Measurements from ENCODE around the gene CDC42BPG. TPM values are rescaled to one million over a fixed set of nuclear protein-coding genes. Genes with fewer than 3 reads are reported as not detected.

CDC42BPG gene
- polyA plus RNA-seq, 4 donors = 8.3 to 36.5 (median 19.5) TPM

DNA sequence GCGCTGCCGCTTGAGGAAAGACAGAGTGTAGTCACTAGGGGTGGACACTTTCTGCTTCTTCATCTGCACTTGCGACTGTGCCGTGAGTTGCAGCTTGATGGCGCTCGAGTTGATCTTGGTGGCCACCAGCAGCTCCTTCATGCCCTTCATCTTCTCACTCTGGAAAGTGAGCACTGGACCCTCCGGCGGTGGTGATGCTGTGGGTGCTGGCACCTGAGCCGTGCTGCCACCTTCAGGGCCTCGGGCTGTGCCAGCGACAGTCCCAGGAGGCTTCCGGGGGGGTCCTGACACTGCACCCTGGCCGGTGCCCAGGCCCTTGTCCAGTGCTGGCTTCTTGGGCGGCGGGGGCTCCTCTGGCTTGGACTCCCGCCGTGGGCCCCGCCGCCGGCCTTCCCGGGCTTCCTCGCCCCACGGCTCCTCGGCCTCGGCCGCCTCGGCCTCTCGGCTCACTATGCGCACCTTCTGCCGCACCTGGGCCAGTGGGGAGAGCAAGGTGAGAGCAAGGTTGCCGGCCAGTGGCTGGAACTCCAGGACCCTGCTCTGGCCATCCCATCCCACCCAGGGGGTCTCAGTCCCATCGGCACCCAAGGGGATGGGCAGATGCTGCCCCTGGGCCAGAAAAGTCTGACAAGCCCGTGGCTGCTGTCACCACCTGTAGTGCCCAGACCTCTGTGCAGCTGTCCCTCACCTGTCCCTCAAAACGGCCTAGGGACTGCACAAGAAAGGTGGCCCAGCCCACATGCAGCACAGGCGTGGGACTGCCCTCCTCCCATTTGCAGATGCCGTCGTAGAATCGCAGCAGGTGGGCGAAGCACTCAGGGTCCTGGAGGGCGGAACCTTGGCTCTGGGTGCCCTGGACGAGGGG is 39.9 kb downstream of the CDC42BPG start:
- Histone ChIP-seq H3K36me3 (ENCODE audit: control insufficient read depth in 3 of 3, insufficient read depth in 2 of 3, low read depth in 1 of 3, low read length in 3 of 3) (peaks cover 0 to 59% (median 0%) of the 10 kb centered on the region in 3 donors), H3K4me1 (ENCODE audit: control insufficient read depth in 3 of 3, insufficient read depth in 2 of 3, low read depth in 1 of 3, low read length in 2 of 3) (peaks cover 1 to 26% (median 4%) of the 10 kb centered on the region in 3 donors), H3K27ac (ENCODE audit: low read depth in 1 of 3, low read length in 2 of 3) (peak overlapping the region in 1 of 3 donors; percentile 89), H3K27me3 (ENCODE audit: control insufficient read depth in 3 of 3, insufficient read depth in 3 of 3, low read length in 3 of 3) (no peaks in the 10 kb centered on the region), H3K4me3 (ENCODE audit: low read depth in 1 of 3, low read length in 3 of 3) (no peak overlapping the region), H3K9me3 (ENCODE audit: control insufficient read depth in 2 of 2, insufficient read depth in 1 of 2, low read depth in 1 of 2, low read length in 1 of 2) (no peaks in the 10 kb centered on the region)
- WGBS, 3 donors = 91 to 94% (median 94%) methylated on average over 35 to 41 of the region's 41 CpGs
- DNase-seq (no peak), FAIRE-seq (no peak)

DNA sequence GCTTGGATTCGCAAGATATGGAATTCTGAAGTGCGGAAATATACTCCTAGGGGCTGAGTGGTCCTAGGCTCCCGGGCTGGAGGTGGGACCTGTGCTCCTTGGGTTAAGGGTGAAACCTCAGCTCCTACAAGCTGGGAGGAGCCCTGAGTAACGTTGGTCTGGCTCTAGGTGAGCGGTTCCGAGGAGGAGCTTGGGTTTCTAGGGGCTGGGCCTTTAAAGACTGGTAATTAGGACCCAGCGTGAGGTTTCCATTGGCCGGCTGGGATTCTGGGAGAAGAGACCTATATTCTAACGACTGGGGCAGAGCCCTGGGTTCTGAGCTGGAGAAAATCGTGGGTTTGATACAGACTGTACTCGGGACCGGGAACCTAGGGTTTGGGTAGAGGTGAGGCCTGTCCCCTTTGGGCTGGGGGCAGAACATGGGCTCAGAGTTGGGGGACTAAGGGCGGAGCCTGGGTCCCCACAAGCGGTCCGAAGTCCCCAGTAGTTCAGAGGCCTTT is 40.6 kb downstream of the CDC42BPG start:
- H3K27ac ChIP-seq (ENCODE audit: low read depth in 1 of 3, low read length in 2 of 3) = peak overlapping the region; percentile 27 to 89 (median 83)
- FAIRE-seq (no peak), DNase-seq (no peak)
- H3K4me1 ChIP-seq (ENCODE audit: control insufficient read depth in 3 of 3, insufficient read depth in 2 of 3, low read depth in 1 of 3, low read length in 2 of 3) = peaks cover 0 to 21% (median 4%) of the 10 kb centered on the region in 3 donors
- no peaks in the 10 kb centered on the region for H3K9me3 ChIP-seq (ENCODE audit: control insufficient read depth in 2 of 2, insufficient read depth in 1 of 2, low read depth in 1 of 2, low read length in 1 of 2)
- H3K27me3 ChIP-seq (ENCODE audit: control insufficient read depth in 3 of 3, insufficient read depth in 3 of 3, low read length in 3 of 3) = no peaks in the 10 kb centered on the region
- H3K4me3 ChIP-seq (ENCODE audit: low read depth in 1 of 3, low read length in 3 of 3) = peak overlapping the region in 2 of 3 donors; percentile 66 to 67
- peaks cover 0 to 66% (median 0%) of the 10 kb centered on the region in 3 donors for H3K36me3 ChIP-seq (ENCODE audit: control insufficient read depth in 3 of 3, insufficient read depth in 2 of 3, low read depth in 1 of 3, low read length in 3 of 3)
- 39 to 42% (median 40%) methylated on average over 15 of the region's 15 CpGs for WGBS, 3 donors

DNA sequence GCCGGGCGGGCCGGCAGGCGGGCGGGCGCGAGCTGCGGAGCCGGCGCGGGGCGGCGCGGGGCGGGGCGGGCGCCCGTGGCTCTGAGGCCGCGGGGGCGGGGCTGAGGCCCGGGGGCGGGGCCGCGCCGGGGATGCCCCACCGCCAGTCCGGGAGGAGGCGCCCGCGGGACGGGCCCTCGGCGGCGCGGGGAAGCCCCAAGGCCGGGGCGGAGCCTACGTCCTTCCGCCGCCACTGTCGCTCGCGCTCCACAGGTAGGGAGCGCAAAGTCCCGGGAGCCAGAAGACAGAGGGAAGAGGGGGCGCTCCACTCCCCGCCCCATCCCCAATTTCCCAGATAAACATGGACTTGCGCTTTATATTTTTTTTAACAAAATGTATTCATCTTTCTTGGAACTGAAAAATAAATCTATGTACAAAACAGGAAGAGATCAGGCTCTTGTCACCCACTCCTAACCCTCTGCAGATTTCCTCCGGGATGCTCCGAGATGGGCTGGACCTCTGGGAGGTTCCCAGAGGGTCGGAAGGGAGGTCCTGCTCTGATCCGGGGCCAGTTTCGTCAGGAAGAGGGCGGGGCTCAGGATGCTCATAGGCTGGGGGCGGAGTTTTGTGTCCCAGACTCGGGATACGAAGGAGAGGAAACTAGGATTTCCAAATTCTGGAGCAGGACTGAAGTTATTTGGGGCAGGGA is 41.2 kb downstream of the CDC42BPG start, which contains the start of gene MAP4K2:
Gene MAP4K2 (minus strand): TSS at position 57 of the 688 bp plus-strand sequence. CDS start 65 bp downstream, outside the sequence.
- 0 to 1% (median 0%) methylated on average over 31 to 58 of the region's 58 CpGs for WGBS, 3 donors

DNA sequence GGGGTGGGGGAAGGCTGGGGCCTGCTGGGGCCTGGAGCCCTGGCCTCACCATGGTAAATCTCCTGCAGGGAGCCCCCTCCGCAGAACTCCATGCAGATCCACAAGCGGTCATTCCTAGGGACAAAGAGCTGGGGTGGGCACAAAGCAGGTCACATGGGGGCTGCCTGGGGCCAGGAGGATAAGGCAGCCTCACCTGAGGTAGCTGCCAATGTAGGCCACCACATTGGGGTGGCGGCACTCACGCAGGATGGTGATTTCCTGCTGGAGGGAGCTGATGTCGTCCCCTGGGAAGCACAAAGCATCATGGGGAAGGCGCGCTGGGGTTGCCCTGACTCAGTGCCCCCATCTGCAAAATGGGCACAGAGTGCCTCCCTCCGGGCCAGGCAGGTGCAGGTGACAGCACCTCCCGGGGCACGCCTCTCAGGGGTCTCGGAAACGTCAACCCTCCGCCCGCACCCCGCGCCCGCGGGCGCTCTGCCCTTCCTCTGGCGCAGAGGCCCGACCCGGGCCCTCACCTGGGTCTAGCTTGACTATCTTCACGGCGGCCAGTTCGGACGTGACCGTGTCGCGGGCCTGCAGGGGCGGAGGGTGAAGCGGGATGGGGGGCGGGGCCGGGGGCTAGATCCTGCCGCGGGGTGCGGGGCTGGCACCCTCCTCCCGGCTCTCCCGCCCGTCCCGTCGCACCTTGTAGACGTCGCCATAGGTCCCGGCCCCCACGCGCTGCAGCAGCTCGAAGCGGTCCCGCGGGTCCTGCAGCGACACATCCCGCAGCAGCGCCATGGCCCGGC is 41.9 kb downstream of the CDC42BPG start:
- WGBS, 3 donors = 8 to 12% (median 12%) methylated on average over 32 to 54 of the region's 54 CpGs
- peak overlapping the region; percentile 50 to 66 (median 54) for H3K4me3 ChIP-seq (ENCODE audit: low read depth in 1 of 3, low read length in 3 of 3)
- no peak for DNase-seq
- no peak for FAIRE-seq
- peaks cover 0 to 64% (median 0%) of the 10 kb centered on the region in 3 donors for H3K36me3 ChIP-seq (ENCODE audit: control insufficient read depth in 3 of 3, insufficient read depth in 2 of 3, low read depth in 1 of 3, low read length in 3 of 3)
- H3K9me3 ChIP-seq (ENCODE audit: control insufficient read depth in 2 of 2, insufficient read depth in 1 of 2, low read depth in 1 of 2, low read length in 1 of 2) = no peaks in the 10 kb centered on the region
- peaks cover 0 to 21% (median 4%) of the 10 kb centered on the region in 3 donors for H3K4me1 ChIP-seq (ENCODE audit: control insufficient read depth in 3 of 3, insufficient read depth in 2 of 3, low read depth in 1 of 3, low read length in 2 of 3)
- H3K27ac ChIP-seq (ENCODE audit: low read depth in 1 of 3, low read length in 2 of 3) = peak overlapping the region; percentile 9 to 53 (median 48)
- H3K27me3 ChIP-seq (ENCODE audit: control insufficient read depth in 3 of 3, insufficient read depth in 3 of 3, low read length in 3 of 3) = no peaks in the 10 kb centered on the region

More for the DNA sequence above, 41.2 kb downstream of the CDC42BPG start, which contains the start of gene MAP4K2:
- Histone ChIP-seq H3K27me3 (ENCODE audit: control insufficient read depth in 3 of 3, insufficient read depth in 3 of 3, low read length in 3 of 3) (no peaks in the 10 kb centered on the region), H3K36me3 (ENCODE audit: control insufficient read depth in 3 of 3, insufficient read depth in 2 of 3, low read depth in 1 of 3, low read length in 3 of 3) (peaks cover 0 to 70% (median 0%) of the 10 kb centered on the region in 3 donors), H3K27ac (ENCODE audit: low read depth in 1 of 3, low read length in 2 of 3) (peak within 1 kb of the TSS; percentile 27 to 89 (median 83)), H3K4me1 (ENCODE audit: control insufficient read depth in 3 of 3, insufficient read depth in 2 of 3, low read depth in 1 of 3, low read length in 2 of 3) (peaks cover 0 to 21% (median 4%) of the 10 kb centered on the region in 3 donors), H3K4me3 (ENCODE audit: low read depth in 1 of 3, low read length in 3 of 3) (peak within 1 kb of the TSS; percentile 50 to 67 (median 66)), H3K9me3 (ENCODE audit: control insufficient read depth in 2 of 2, insufficient read depth in 1 of 2, low read depth in 1 of 2, low read length in 1 of 2) (no peaks in the 10 kb centered on the region)
- peak; percentile 88 to 92 for DNase-seq
- no peak for FAIRE-seq

DNA sequence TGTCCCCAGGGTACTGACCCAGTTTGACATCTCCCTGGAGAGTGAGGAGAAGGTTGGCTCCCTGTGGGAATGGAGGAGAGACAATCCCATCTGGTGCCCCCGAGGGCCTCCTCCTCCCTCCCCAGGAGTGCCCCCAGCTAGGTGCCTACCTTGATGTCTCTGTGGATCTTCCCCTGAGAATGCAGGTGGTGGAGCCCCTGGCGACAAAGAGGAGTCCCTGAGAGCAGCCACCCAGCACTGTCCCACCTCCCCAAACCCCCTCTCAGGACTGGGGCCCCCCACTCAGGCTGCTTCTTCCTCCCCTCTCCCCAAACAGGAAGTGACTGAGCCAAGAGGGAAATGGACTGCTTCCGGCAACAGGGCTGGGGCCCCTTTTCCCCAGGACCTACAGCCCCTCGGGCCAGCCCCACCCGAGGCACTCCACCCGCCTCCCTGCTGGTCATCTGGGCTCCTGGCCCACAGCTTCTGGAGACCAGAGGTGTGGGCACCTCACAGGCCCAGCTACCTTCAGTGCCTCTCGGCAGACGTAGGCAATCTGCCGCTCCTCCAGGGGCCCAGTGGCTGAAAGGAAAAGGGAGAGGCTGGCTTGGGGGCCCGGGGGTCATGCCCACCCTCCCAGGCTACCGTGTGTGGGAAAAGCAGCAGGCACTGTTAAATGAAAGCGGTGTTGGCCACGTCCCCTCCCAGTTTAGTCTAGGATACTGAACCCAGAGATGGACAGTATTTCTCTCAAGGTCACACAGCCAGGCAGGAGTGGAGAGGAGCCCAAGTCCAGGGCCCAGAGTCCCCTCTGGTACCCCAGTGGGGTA is 42.7 kb downstream of the CDC42BPG start:
- Histone ChIP-seq H3K36me3 (ENCODE audit: control insufficient read depth in 3 of 3, insufficient read depth in 2 of 3, low read depth in 1 of 3, low read length in 3 of 3) (peaks cover 0 to 63% (median 0%) of the 10 kb centered on the region in 3 donors), H3K4me1 (ENCODE audit: control insufficient read depth in 3 of 3, insufficient read depth in 2 of 3, low read depth in 1 of 3, low read length in 2 of 3) (peaks cover 0 to 21% (median 4%) of the 10 kb centered on the region in 3 donors), H3K27ac (ENCODE audit: low read depth in 1 of 3, low read length in 2 of 3) (peak overlapping the region in 2 of 3 donors; percentile 15 to 53), H3K9me3 (ENCODE audit: control insufficient read depth in 2 of 2, insufficient read depth in 1 of 2, low read depth in 1 of 2, low read length in 1 of 2) (no peaks in the 10 kb centered on the region), H3K4me3 (ENCODE audit: low read depth in 1 of 3, low read length in 3 of 3) (peak overlapping the region in 1 of 3 donors; percentile 54), H3K27me3 (ENCODE audit: control insufficient read depth in 3 of 3, insufficient read depth in 3 of 3, low read length in 3 of 3) (no peaks in the 10 kb centered on the region)
- 45 to 77% (median 62%) methylated on average over 10 to 13 of the region's 13 CpGs for WGBS, 3 donors
- DNase-seq = no peak
- no peak for FAIRE-seq

DNA sequence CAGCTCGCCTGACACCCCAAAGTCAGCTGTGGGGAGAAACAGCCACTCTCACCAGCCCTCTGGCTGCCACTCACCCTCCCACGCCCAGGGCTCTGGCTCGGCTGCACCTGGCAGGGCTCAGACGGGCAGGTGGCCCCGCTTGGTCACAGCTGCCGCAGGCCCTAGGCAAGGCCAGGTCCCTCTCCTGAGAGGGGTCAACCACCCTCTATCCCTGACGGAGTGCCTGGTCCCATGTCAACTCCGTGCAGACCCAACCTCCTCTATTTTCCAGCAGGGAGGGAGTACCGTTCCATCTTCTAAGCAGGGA is 43.3 kb downstream of the CDC42BPG start:
- no peaks in the 10 kb centered on the region for H3K27me3 ChIP-seq (ENCODE audit: control insufficient read depth in 3 of 3, insufficient read depth in 3 of 3, low read length in 3 of 3)
- H3K9me3 ChIP-seq (ENCODE audit: control insufficient read depth in 2 of 2, insufficient read depth in 1 of 2, low read depth in 1 of 2, low read length in 1 of 2) = no peaks in the 10 kb centered on the region
- peaks cover 0 to 21% (median 4%) of the 10 kb centered on the region in 3 donors for H3K4me1 ChIP-seq (ENCODE audit: control insufficient read depth in 3 of 3, insufficient read depth in 2 of 3, low read depth in 1 of 3, low read length in 2 of 3)
- 53 to 62% (median 58%) methylated on average over 9 of the region's 9 CpGs for WGBS, 3 donors
- H3K27ac ChIP-seq (ENCODE audit: low read depth in 1 of 3, low read length in 2 of 3) = no peak overlapping the region
- no peak for FAIRE-seq
- no peak overlapping the region for H3K4me3 ChIP-seq (ENCODE audit: low read depth in 1 of 3, low read length in 3 of 3)
- peaks cover 0 to 63% (median 0%) of the 10 kb centered on the region in 3 donors for H3K36me3 ChIP-seq (ENCODE audit: control insufficient read depth in 3 of 3, insufficient read depth in 2 of 3, low read depth in 1 of 3, low read length in 3 of 3)
- DNase-seq = no peak

DNA sequence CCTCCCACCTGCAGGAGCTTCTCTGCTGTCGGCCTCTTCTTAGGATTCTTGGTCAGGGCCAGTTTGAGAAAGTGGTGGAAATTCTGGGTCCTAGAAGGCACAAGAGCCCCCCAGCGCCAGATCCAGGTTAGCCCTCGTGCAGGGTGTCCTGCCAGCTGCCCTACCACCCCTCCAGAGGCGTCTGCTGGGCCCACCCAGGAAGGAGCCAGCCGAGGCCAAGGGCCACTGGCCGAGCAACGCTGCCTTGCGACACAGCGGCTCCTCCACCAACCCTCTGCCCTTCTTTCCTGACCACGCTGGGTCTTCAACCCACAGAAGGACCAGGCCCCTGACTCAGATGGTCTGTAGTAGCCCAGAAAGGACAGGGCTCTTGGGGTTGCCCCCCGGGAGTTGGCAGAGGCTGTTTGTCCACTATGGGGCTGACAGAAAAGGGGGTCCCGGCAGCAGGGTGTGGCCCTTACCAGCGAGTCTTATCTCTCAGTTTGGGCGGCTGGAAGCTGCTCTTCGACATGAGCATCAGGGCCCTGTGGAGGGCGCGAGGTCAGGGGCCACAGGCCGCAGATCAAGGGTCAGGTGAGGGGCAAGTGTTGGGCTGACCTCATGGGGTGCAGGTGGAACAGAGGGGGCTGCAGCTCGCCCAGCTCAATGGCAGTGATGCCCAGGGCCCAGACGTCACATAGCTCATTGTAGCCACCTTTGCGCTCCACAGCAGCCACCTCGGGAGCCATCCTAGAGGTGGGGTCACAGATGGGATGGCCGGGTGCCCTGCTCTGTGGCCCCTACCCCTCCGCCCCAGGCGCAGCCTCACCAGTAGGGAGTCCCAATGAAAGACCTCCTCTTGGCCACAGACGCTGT is 43.9 kb downstream of the CDC42BPG start:
- Histone ChIP-seq H3K4me3 (ENCODE audit: low read depth in 1 of 3, low read length in 3 of 3) (no peak overlapping the region), H3K9me3 (ENCODE audit: control insufficient read depth in 2 of 2, insufficient read depth in 1 of 2, low read depth in 1 of 2, low read length in 1 of 2) (no peaks in the 10 kb centered on the region), H3K27ac (ENCODE audit: low read depth in 1 of 3, low read length in 2 of 3) (no peak overlapping the region), H3K36me3 (ENCODE audit: control insufficient read depth in 3 of 3, insufficient read depth in 2 of 3, low read depth in 1 of 3, low read length in 3 of 3) (peaks cover 0 to 62% (median 0%) of the 10 kb centered on the region in 3 donors), H3K4me1 (ENCODE audit: control insufficient read depth in 3 of 3, insufficient read depth in 2 of 3, low read depth in 1 of 3, low read length in 2 of 3) (peaks cover 0 to 21% (median 4%) of the 10 kb centered on the region in 3 donors), H3K27me3 (ENCODE audit: control insufficient read depth in 3 of 3, insufficient read depth in 3 of 3, low read length in 3 of 3) (no peaks in the 10 kb centered on the region)
- FAIRE-seq (no peak), DNase-seq (no peak)
- 77 to 79% (median 77%) methylated on average over 22 to 26 of the region's 26 CpGs for WGBS, 3 donors
